SK-N-MC (cell line): ENCODE measurements around the gene ATF7IP2.

Experiments
- EZH2 ChIP-seq: fragments of 200-600 bp; sonication (generic); IDR thresholded peaks from one replicate; pipeline ENCODE4 v1.6.1; 2017; ENCODE audit warnings: antibody characterized with exemption
- FOXP2 ChIP-seq: optimal IDR thresholded peaks from 2 replicates; pipeline ENCODE3; 2011; ENCODE audit warnings: mild to moderate bottlenecking, moderate library complexity; ENCODE audit not compliant: insufficient read depth; ENCODE audit errors: extremely low read length, control extremely low read depth
- POLR2AphosphoS5 ChIP-seq: IDR thresholded peaks from 2 replicates; pipeline ENCODE4 v1.6.1; 2012; ENCODE audit warnings: mild to moderate bottlenecking, low read depth, low read length, borderline replicate concordance

- TF ChIP-seq POLR2AphosphoS5 (no peak), EZH2 (no peak), FOXP2 (no peak)
Measured at GRCh38 chr16:10352262-10352661, 33.6 kb upstream of the ATF7IP2 start.
